Activated CD4-positive, CD25-positive, alpha-beta regulatory T cell treated with anti-CD3 and anti-CD28 coated beads, Interleukin-2, amount 50 U/mL, for 16 hours (primary cell): ENCODE measurements around the gene PRKAB1.

Experiments
- DNase-seq: peaks from one replicate; pipeline ENCODE4 v3.0.0-alpha.2; 2020; ENCODE audit warnings: low read depth, low spot score

Gene PRKAB1

GRCh38 chr12:119661882-119662281 lies 6.1 kb upstream of the PRKAB1 start:
- no peak for DNase-seq

- no peak for DNase-seq
These were observed 3.3 kb upstream of the PRKAB1 start for GRCh38 chr12:119664642-119665041.

GRCh38 chr12:119665164-119665929 lies 2.6 kb upstream of the PRKAB1 start:
- DNase-seq: no peak

- no peak for DNase-seq
These were observed 1.6 kb upstream of the PRKAB1 start for GRCh38 chr12:119666226-119666795.

GRCh38 chr12:119666900-119667576 lies 895 bp upstream of the PRKAB1 start:
- DNase-seq: no peak

DNA sequence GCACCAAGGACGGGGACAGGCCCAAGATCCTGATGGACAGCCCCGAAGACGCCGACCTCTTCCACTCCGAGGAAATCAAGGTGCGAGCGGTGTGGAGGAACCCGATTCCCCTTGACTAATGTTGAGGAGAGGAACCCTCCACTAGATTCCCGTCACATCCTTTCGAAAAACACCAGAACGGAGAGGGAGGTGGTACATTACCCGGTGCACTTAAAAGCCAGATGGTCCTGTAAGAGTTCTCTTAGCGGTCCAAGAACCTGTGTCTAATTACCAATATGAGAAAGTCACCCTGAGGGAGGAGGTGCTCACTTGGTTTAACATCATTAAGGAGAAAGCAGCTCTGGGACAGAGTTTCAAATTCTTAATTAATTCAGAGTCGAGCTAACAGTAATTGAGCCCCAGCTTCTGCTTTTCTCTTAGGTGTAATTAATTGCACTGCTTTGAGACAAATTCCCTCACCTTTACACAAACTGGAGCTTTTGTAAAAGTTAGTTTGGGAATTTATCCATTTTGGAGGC lies 450 bp downstream of the PRKAB1 start:
- no peak for DNase-seq

GRCh38 chr12:119669744-119670472 lies 2.0 kb downstream of the PRKAB1 start:
- no peak for DNase-seq

DNA sequence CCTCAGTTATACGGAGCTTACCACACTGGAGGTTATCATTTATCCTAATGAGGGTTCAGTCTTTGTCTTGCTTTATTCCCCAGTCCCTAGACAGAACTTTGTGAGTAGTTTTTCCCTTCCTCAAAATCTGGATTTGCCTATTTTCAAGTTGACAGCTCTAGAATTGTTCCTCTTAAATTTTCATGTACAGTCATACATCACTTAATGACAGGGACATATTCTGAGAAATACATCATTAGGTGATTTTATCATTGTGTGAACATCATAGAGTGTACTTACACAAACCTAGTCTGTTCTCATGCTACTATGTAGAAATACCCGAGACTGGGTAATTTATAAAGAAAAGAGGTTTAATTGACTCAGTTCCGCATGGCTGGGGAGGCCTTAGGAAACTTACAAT lies 3.1 kb downstream of the PRKAB1 start:
- DNase-seq: no peak

DNA sequence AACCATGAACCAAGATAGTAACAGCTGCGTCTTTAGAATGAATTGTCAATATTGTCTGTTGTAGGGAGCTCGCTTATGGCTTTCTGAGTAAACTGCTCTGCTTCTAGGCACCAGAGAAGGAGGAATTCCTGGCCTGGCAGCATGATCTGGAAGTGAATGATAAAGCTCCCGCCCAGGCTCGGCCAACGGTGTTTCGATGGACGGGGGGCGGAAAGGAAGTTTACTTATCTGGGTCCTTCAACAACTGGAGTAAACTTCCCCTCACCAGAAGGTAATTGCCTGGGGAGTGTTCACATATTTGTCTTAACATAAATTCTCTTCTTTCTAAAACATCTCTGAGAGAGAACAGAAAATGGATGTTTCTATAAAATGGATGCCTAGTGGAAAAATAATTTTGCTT lies 4.3 kb downstream of the PRKAB1 start:
- DNase-seq: no peak

- no peak for DNase-seq
These were observed 5.7 kb downstream of the PRKAB1 start for GRCh38 chr12:119673634-119674033.

DNA sequence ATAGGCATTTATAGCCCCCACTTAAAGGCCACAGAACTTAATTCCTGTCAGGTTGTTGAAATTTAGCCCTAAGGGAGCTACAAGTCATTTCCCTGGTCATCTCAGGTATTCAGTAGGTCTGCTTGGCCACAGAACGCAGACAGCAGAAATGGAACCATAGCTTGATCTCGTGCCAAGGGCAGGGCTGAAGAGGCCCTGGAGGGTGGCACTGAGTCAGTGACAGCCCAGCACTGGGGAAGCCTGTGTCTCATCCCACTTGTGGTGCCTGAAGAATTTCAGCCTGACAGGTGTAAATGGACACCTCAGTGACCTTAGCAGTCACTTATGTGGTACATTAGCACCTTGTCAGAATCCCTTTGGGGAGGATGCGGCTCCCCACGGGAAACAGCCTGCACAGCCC lies 6.6 kb downstream of the PRKAB1 start:
- no peak for DNase-seq

- DNase-seq: no peak
These were observed 8.1 kb downstream of the PRKAB1 start for GRCh38 chr12:119676022-119676421.

- no peak for DNase-seq
These were observed 8.6 kb downstream of the PRKAB1 start for GRCh38 chr12:119676573-119676972.

- DNase-seq: no peak
These were observed 10.5 kb downstream of the PRKAB1 start for GRCh38 chr12:119678459-119678858.

DNA sequence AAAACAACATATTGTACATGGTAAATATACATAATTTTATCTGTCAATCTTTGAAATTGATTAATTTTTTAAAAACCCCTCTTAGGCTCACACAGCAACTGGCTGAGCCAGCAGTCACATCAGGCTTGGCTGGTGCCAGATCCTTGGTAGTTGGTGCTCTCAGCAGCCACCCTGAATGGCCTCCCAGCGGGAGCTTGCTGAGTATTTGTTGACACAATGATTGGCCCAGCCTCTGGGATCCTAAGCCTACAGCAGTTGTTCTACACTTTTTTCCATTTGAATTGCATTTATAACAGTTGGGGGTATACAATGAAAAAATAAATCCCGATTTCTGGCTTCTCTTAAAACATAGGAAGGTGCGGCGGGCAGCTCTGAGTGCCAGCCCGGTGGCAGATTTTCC lies 11.1 kb downstream of the PRKAB1 start:
- DNase-seq: no peak

- DNase-seq: no peak
These were observed 11.6 kb downstream of the PRKAB1 start for GRCh38 chr12:119679490-119679889.

GRCh38 chr12:119681111-119681510 lies 13.2 kb downstream of the PRKAB1 start:
- DNase-seq: no peak

- DNase-seq: no peak
These were observed 14.1 kb downstream of the PRKAB1 start for GRCh38 chr12:119681728-119682638.

DNA sequence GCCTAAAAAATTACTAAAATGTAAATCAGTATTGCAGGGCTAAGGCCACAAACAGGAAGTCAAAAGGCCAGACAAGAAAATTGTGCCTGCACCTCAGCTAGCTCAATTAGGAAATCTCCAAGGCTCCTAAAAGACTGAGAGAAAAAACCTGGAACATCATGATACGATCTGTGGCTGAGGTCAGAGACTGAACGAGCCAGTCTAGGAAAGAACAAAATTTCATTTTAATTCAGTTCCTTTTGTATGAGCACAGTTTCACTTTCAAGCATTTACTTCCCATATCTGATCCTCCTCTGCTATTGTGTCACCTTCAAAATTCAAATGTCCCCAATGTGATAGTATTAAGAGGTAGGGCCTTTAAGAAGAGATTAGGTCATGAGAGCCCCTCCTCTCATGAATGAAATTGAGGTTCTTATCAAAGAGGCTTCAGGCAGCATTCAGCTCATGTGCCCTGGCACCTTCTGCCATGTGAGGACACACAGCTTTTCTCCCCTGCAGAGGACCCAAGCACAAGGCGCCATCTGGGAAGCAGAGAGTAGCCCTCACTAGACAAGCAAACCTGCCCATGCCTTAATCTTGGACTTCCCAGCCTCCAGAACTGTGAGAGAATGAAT lies 14.8 kb downstream of the PRKAB1 start:
- DNase-seq: no peak

DNA sequence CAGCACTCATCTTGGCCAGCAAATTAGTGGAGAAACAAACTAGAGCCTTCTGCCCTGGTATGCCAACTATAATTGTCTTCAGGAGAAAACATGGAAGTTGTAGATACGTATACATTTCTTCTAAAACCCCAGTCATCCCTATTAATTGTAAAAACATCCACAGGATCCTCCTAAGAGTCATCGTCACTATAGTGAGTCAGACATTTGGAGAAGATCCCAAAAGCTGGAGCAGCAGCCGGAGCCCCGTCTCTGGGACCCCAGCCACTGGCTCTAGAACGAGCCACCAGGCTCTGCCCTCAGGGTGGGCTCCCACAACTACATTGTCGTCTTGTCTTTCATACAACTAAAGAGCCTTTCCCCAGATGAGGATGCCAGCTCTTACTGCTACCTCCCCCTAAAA lies 15.5 kb downstream of the PRKAB1 start:
- no peak for DNase-seq

DNA sequence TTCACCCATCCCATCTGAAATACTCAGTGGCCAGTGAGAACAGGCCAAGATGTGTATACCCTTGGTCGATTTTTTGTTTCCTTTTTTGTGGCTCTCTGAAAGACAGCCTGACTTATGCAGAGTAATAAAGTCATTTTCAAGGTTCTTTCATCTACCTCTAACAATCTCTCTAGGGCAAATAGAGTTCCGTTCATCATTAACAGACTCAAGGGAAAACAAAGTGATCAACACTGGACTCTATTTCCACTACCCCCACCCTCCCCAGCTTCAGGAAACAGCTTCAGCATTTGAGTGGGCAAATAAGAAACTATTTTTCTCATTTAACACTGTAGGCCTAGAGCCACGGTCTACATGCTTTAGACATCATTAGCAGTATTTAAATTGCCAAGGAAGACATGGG lies 15.9 kb downstream of the PRKAB1 start:
- DNase-seq: no peak
